ENCODE data around the gene HTR5A. TPM values are rescaled to one million over a fixed set of nuclear protein-coding genes. Genes with fewer than 3 reads are reported as not detected.

The HTR5A gene
- total and polyA plus RNA-seq, 3 experiments from 2014 or later = not detected

DNA sequence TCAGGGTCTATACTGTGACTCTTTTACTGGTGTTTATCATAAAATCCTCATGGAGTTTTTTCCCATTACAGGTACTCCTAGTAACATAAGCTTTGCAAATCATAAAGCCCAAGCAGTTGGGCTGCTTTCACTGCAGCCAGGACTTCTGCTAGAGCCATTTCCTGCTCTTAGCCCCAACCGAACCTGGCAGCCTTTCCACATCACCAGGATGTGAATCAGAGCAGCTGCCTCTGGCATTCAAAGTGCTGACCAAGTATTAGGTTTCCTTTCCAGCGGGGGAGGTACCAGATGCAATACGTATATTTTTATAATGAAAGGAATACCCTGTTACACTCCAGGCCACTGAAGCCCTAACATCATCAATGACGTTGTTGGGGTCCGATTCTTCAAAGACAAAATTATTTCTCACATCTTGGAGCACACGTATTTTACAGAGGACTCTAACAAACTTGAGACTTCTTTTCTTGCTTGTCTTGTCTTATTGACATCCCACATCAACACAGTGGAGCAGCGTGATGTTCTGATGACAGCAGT lies 3.6 kb upstream of the HTR5A start:
- Mint-ChIP-seq H3K9me3 (peaks cover 0 to 4% (median 0%) of the 10 kb centered on the region in 5 donors), H3K36me3 (no peaks in the 10 kb centered on the region), H3K4me3 (no peak overlapping the region), H3K27me3 (peaks cover 21 to 46% of the 10 kb centered on the region in 2 donors), H3K4me1 (no peaks in the 10 kb centered on the region), H3K27ac (no peak overlapping the region)
- H3K9me3 ChIP-seq (ENCODE audit: low read length) = no peaks in the 10 kb centered on the region
- H3K27ac ChIP-seq (ENCODE audit: low read depth, low read length) = no peak overlapping the region
- POLR2A ChIA-PET = no interaction called here
- no peak overlapping the region for H3K4me3 ChIP-seq (ENCODE audit: low read length)
- no peaks in the 10 kb centered on the region for H3K36me3 ChIP-seq (ENCODE audit: insufficient read depth, low read length)
- no peak for DNase-seq
- no peaks in the 10 kb centered on the region for H3K27me3 ChIP-seq (ENCODE audit: insufficient read depth, low read length, poor library complexity, severe bottlenecking)
- CTCF ChIA-PET = no interaction called here
- no peaks in the 10 kb centered on the region for H3K4me1 ChIP-seq (ENCODE audit: insufficient read depth, low read length)

DNA sequence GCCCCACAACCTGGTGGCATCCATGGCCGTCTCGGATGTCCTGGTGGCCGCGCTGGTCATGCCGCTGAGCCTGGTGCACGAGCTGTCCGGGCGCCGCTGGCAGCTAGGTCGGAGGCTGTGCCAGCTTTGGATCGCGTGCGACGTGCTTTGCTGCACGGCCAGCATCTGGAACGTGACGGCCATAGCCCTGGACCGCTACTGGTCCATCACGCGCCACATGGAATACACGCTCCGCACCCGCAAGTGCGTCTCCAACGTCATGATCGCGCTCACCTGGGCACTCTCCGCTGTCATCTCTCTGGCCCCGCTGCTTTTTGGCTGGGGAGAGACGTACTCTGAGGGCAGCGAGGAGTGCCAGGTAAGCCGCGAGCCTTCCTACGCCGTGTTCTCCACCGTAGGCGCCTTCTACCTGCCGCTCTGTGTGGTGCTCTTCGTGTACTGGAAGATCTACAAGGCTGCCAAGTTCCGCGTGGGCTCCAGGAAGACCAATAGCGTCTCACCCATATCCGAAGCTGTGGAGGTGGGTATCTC lies 1.1 kb downstream of the HTR5A start:
- Mint-ChIP-seq H3K9me3 (peaks cover 0 to 3% (median 0%) of the 10 kb centered on the region in 5 donors), H3K4me3 (no peak overlapping the region), H3K4me1 (no peaks in the 10 kb centered on the region), H3K27ac (no peak overlapping the region), H3K36me3 (no peaks in the 10 kb centered on the region), H3K27me3 (peaks cover 20 to 74% of the 10 kb centered on the region in 2 donors)
- ChIA-PET POLR2A (no interaction called here), CTCF (no interaction called here)
- H3K27me3 ChIP-seq (ENCODE audit: insufficient read depth, low read length, poor library complexity, severe bottlenecking) = no peaks in the 10 kb centered on the region
- no peaks in the 10 kb centered on the region for H3K4me1 ChIP-seq (ENCODE audit: insufficient read depth, low read length)
- H3K4me3 ChIP-seq (ENCODE audit: low read length) = no peak overlapping the region
- H3K27ac ChIP-seq (ENCODE audit: low read depth, low read length) = no peak overlapping the region
- H3K36me3 ChIP-seq (ENCODE audit: insufficient read depth, low read length) = no peaks in the 10 kb centered on the region
- DNase-seq = no peak
- no peaks in the 10 kb centered on the region for H3K9me3 ChIP-seq (ENCODE audit: low read length)

DNA sequence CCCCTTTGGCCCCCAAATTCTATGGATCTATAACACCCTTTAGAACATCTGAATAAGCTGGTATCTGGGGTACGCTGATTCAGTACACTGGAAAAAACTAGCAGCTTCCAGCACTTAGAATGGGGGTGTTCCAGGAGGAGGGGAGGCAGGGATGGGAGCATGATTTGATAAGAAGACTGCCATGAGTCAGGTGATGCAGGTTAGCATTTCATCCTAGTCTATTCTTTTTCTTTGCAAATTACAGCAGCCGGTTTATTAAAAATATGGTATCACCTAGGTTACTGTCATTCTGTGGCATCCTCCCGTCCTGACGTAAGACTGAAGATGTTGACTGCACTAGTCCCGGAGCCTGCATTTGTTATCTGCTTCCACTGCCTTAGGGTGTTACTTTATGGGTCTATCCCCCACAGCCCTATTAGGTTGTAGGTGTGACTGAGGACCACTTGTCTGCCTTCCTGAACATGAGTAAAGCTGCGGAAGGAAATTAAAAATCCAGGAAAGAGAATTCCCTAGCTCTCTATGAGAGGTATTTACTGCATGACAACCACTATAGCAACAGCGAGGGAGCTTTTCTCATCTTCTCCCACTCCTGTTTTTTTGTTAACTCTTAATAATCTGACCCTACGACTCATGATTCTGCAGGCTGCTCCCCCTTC lies 1.9 kb downstream of the HTR5A start:
- CTCF ChIA-PET = no interaction called here
- Mint-ChIP-seq H3K27me3 (peaks cover 20 to 71% of the 10 kb centered on the region in 2 donors), H3K4me1 (no peaks in the 10 kb centered on the region), H3K27ac (no peak overlapping the region), H3K9me3 (peaks cover 0 to 2% (median 0%) of the 10 kb centered on the region in 5 donors), H3K36me3 (no peaks in the 10 kb centered on the region), H3K4me3 (no peak overlapping the region)
- H3K27ac ChIP-seq (ENCODE audit: low read depth, low read length) = no peak overlapping the region
- H3K4me1 ChIP-seq (ENCODE audit: insufficient read depth, low read length) = no peaks in the 10 kb centered on the region
- H3K9me3 ChIP-seq (ENCODE audit: low read length) = no peaks in the 10 kb centered on the region
- H3K27me3 ChIP-seq (ENCODE audit: insufficient read depth, low read length, poor library complexity, severe bottlenecking) = no peaks in the 10 kb centered on the region
- POLR2A ChIA-PET = no interaction called here
- H3K4me3 ChIP-seq (ENCODE audit: low read length) = no peak overlapping the region
- DNase-seq = no peak
- no peaks in the 10 kb centered on the region for H3K36me3 ChIP-seq (ENCODE audit: insufficient read depth, low read length)

DNA sequence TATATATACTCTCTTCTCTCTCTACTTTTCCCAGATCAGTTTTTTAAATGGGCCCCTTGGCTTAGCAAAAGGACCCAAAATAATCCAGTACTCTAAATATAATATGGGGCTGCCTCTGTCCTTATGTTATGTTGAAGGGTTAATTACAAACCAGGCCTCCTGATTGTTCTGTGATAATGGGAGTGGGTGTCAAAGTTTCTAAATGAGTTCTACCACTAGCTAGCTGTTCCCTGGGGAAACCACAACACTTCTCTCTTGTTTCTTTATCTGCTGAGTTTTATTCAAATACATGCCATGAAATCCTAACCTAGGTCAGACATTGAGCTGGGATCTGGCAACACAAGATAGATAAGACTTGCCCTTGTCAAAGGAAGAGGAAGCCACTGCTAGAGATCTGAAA lies 3.8 kb downstream of the HTR5A start:
- CTCF ChIA-PET = no interaction called here
- Histone ChIP-seq H3K9me3 (ENCODE audit: low read length) (no peaks in the 10 kb centered on the region), H3K27me3 (ENCODE audit: insufficient read depth, low read length, poor library complexity, severe bottlenecking) (no peaks in the 10 kb centered on the region)

DNA sequence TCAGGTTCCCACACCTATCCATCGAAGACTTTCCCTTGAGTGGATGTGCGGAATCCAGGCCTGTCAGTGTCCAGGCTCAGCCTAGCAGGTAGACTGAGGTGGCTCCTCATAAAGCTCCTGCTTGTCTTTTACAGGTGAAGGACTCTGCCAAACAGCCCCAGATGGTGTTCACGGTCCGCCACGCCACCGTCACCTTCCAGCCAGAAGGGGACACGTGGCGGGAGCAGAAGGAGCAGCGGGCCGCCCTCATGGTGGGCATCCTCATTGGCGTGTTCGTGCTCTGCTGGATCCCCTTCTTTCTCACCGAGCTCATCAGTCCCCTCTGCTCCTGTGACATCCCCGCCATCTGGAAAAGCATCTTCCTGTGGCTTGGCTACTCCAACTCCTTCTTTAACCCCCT lies 13.9 kb downstream of the HTR5A start:
- H3K36me3 Mint-ChIP-seq = no peaks in the 10 kb centered on the region
- ChIA-PET POLR2A (no interaction called here), CTCF (no interaction called here)
- no peaks in the 10 kb centered on the region for H3K4me1 Mint-ChIP-seq
- peaks cover 16 to 70% of the 10 kb centered on the region in 2 donors for H3K27me3 Mint-ChIP-seq
- H3K4me3 ChIP-seq (ENCODE audit: low read length) = no peak overlapping the region
- no peak overlapping the region for H3K4me3 Mint-ChIP-seq
- peak overlapping the region in 1 of 8 donors; percentile 4 for H3K27ac Mint-ChIP-seq
- no peaks in the 10 kb centered on the region for H3K9me3 Mint-ChIP-seq
- peaks cover 3% of the 10 kb centered on the region for H3K27me3 ChIP-seq (ENCODE audit: insufficient read depth, low read length, poor library complexity, severe bottlenecking)
- H3K36me3 ChIP-seq (ENCODE audit: insufficient read depth, low read length) = no peaks in the 10 kb centered on the region
- no peak overlapping the region for H3K27ac ChIP-seq (ENCODE audit: low read depth, low read length)
- no peaks in the 10 kb centered on the region for H3K4me1 ChIP-seq (ENCODE audit: insufficient read depth, low read length)
- H3K9me3 ChIP-seq (ENCODE audit: low read length) = no peaks in the 10 kb centered on the region
- no peak for DNase-seq

More for the DNA sequence above, 3.8 kb downstream of the HTR5A start:
- Mint-ChIP-seq H3K36me3 (no peaks in the 10 kb centered on the region), H3K9me3 (peaks cover 0 to 2% (median 0%) of the 10 kb centered on the region in 5 donors), H3K27me3 (peaks cover 20 to 56% of the 10 kb centered on the region in 2 donors), H3K4me3 (no peak overlapping the region), H3K27ac (no peak overlapping the region), H3K4me1 (no peaks in the 10 kb centered on the region)
- no peak overlapping the region for H3K27ac ChIP-seq (ENCODE audit: low read depth, low read length)
- H3K4me3 ChIP-seq (ENCODE audit: low read length) = no peak overlapping the region
- no peaks in the 10 kb centered on the region for H3K4me1 ChIP-seq (ENCODE audit: insufficient read depth, low read length)
- DNase-seq = no peak
- H3K36me3 ChIP-seq (ENCODE audit: insufficient read depth, low read length) = no peaks in the 10 kb centered on the region
- POLR2A ChIA-PET = no interaction called here

DNA sequence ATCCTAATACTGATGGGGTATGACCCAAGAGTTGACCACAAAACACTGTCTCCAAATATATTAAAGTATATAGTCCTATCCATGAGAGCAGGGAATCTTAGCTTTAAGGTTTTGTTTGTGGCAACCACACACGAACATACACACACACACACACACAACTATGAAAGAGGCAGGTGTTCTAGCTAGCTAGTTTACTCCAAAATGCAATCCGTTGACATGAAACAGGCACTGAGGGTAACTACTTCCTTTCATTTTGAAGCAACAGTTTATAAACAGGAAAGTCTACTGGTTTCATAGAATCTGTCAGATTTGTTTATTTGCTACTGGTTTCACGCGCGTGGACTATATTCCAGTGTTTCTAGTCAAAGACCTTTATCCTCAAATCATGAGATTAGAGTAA lies 14.8 kb downstream of the HTR5A start:
- H3K4me1 ChIP-seq (ENCODE audit: insufficient read depth, low read length) = no peaks in the 10 kb centered on the region
- CTCF ChIA-PET = no interaction called here
- H3K9me3 ChIP-seq (ENCODE audit: low read length) = no peaks in the 10 kb centered on the region
- no peaks in the 10 kb centered on the region for H3K9me3 Mint-ChIP-seq
- H3K27me3 Mint-ChIP-seq = peaks cover 17 to 66% of the 10 kb centered on the region in 2 donors
- H3K36me3 ChIP-seq (ENCODE audit: insufficient read depth, low read length) = no peaks in the 10 kb centered on the region
- no peak for DNase-seq
- no peak overlapping the region for H3K27ac Mint-ChIP-seq
- no peak overlapping the region for H3K4me3 ChIP-seq (ENCODE audit: low read length)
- no peak overlapping the region for H3K4me3 Mint-ChIP-seq
- H3K4me1 Mint-ChIP-seq = no peaks in the 10 kb centered on the region
- peaks cover 3% of the 10 kb centered on the region for H3K27me3 ChIP-seq (ENCODE audit: insufficient read depth, low read length, poor library complexity, severe bottlenecking)
- POLR2A ChIA-PET = no interaction called here
- H3K27ac ChIP-seq (ENCODE audit: low read depth, low read length) = no peak overlapping the region
- no peaks in the 10 kb centered on the region for H3K36me3 Mint-ChIP-seq

DNA sequence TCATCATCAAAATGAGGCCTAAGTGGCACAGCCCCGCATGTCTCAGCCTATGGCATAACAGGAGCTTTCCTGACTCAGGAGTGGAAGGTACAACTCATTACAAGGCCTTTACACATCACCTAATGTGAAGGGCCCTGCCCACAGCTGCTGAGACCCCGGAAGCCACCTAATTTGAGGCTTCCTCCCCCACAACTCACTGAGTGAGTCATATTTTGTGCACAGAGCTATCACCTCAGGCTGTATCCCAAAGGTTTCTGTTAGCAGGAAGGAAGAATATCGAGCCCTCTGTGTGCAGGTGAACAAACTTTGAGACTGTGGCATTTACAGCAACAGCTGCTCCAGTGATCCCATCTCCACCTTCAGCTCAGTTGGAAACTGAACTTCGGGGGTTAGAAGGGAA lies 20.6 kb downstream of the HTR5A start:
- Histone ChIP-seq H3K4me1 (ENCODE audit: insufficient read depth, low read length) (no peaks in the 10 kb centered on the region), H3K27me3 (ENCODE audit: insufficient read depth, low read length, poor library complexity, severe bottlenecking) (no peaks in the 10 kb centered on the region), H3K27ac (ENCODE audit: low read depth, low read length) (no peak overlapping the region), H3K9me3 (ENCODE audit: low read length) (no peaks in the 10 kb centered on the region), H3K36me3 (ENCODE audit: insufficient read depth, low read length) (no peaks in the 10 kb centered on the region), H3K4me3 (ENCODE audit: low read length) (no peak overlapping the region)
- Mint-ChIP-seq H3K4me3 (no peak overlapping the region), H3K36me3 (no peaks in the 10 kb centered on the region), H3K4me1 (peaks cover 0 to 3% (median 0%) of the 10 kb centered on the region in 3 donors), H3K27ac (peak overlapping the region in 1 of 8 donors; percentile 39), H3K9me3 (peaks cover 0 to 2% (median 0%) of the 10 kb centered on the region in 5 donors), H3K27me3 (peaks cover 11 to 48% of the 10 kb centered on the region in 2 donors)
- POLR2A ChIA-PET = no interaction called here
- DNase-seq = no peak
- CTCF ChIA-PET = no interaction called here

DNA sequence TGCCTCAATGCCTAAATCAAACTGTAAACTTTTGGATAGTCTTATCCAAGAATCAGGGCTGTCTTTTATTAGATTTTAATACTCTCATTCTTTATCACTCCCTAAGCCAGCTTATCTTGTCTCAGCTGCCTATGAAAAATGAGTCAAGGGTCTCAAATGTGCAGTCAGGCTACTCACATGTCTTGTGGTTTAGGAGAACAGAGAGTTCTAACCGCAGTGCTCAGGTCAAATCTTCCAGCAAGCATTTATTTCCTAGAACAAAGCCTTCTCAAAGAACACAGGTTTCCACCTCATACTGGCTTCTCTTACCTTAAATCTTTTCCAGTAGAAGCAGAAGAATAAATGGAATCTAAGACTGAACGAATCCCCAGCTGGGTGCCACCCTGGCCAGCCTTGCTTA lies 23.5 kb downstream of the HTR5A start:
- Mint-ChIP-seq H3K9me3 (peaks cover 0 to 6% (median 0%) of the 10 kb centered on the region in 5 donors), H3K4me1 (peaks cover 0 to 3% (median 0%) of the 10 kb centered on the region in 3 donors), H3K36me3 (no peaks in the 10 kb centered on the region), H3K27me3 (peaks cover 14 to 41% of the 10 kb centered on the region in 2 donors), H3K27ac (no peak overlapping the region), H3K4me3 (no peak overlapping the region)
- Histone ChIP-seq H3K4me3 (ENCODE audit: low read length) (no peak overlapping the region), H3K27me3 (ENCODE audit: insufficient read depth, low read length, poor library complexity, severe bottlenecking) (no peaks in the 10 kb centered on the region), H3K4me1 (ENCODE audit: insufficient read depth, low read length) (no peaks in the 10 kb centered on the region), H3K36me3 (ENCODE audit: insufficient read depth, low read length) (no peaks in the 10 kb centered on the region), H3K9me3 (ENCODE audit: low read length) (no peaks in the 10 kb centered on the region), H3K27ac (ENCODE audit: low read depth, low read length) (no peak overlapping the region)
- no peak for DNase-seq
- POLR2A ChIA-PET = no interaction called here
- CTCF ChIA-PET = no interaction called here

Data from CD8-positive, alpha-beta memory T cell (primary cell).